BJ (cell line): ENCODE measurements around the gene CDK4. TPM values are rescaled to one million over a fixed set of nuclear protein-coding genes. Genes with fewer than 3 reads are reported as not detected.
A peak's percentile ranks its signal among the peaks of the same experiment; 100 is the strongest.

Experiments
- CTCF ChIA-PET: fragments of 350-600 bp; formaldehyde crosslinking; extraction: SDS; loops from one replicate; lab custom pipeline; 2021; ENCODE audit warnings: antibody characterized with exemption, inconsistent platforms; lab: Yijun Ruan, JAX
- POLR2A ChIA-PET: fragments of 300-600 bp; sonication (Branson Sonifier 250); formaldehyde crosslinking; extraction: SDS; loops from one replicate; lab custom pipeline; 2021; ENCODE audit warnings: antibody characterized with exemption; lab: Charles Lee
- DNase-seq: peaks from one replicate; pipeline ENCODE4 v3.0.0-alpha.2; 2011; ENCODE audit warnings: low read depth
- H3K27me3 ChIP-seq: 2 replicates; pipeline ENCODE4 v1.6.0; 2011; ENCODE audit warnings: low read length; ENCODE audit not compliant: control insufficient read depth, insufficient read depth
- H3K36me3 ChIP-seq: 2 replicates; pipeline ENCODE4 v1.5.1; 2011; ENCODE audit warnings: low read length; ENCODE audit not compliant: control insufficient read depth, insufficient read depth
- H3K4me3 ChIP-seq: 2 replicates; pipeline ENCODE4 v1.5.1; 2011; ENCODE audit warnings: low read depth, mild to moderate bottlenecking, control low read depth, low read length
- CTCF ChIP-seq: IDR thresholded peaks from 2 replicates; pipeline ENCODE4 v1.5.1; 2011; ENCODE audit warnings: low read depth, mild to moderate bottlenecking, control low read depth, inconsistent platforms, low read length, moderate library complexity; ENCODE audit not compliant: insufficient read depth
- polyA plus RNA-seq: library from polyadenylated mRNA; depleted of rRNA; stranded (reverse); fragments of >200 nt; gene quantifications from 2 replicates; pipeline ENCODE4 v1.2.3, GENCODE V29; 2011

CDK4 gene
- polyA plus RNA-seq, 1 experiment = 293 TPM

- Histone ChIP-seq H3K4me3 (no peak overlapping the region), H3K27me3 (peaks cover 6% of the 10 kb centered on the region), H3K36me3 (no peaks in the 10 kb centered on the region; the same call in 1 of the 2 replicates)
- CTCF ChIA-PET = interaction anchor here (1.0 to 1.8 kb wide), 3 partner anchors 14 to 32 kb away, joined by 3 to 5 read pairs (median 4); partner anchors contain the start of gene TSPAN31
- POLR2A ChIA-PET = no interaction called here
- no peak for DNase-seq
- TF ChIP-seq CTCF = no peak
These were observed 6.6 kb upstream of the CDK4 start for GRCh38 chr12:57758552-57759359.

- no peak for DNase-seq
- no peak for TF ChIP-seq CTCF
- POLR2A ChIA-PET = no interaction called here
- Histone ChIP-seq H3K36me3 (no peaks in the 10 kb centered on the region; the same call in 1 of the 2 replicates), H3K27me3 (peaks cover 6% of the 10 kb centered on the region), H3K4me3 (no peak overlapping the region)
- CTCF ChIA-PET = interaction anchor here (2.3 kb wide), 1 partner anchor 9 kb away, joined by 12 read pairs; the partner anchor contains the start of gene CYP27B1
These were observed 5.7 kb upstream of the CDK4 start for GRCh38 chr12:57757771-57758170.

- POLR2A ChIA-PET = no interaction called here
These were observed 4.6 kb upstream of the CDK4 start for GRCh38 chr12:57756406-57757341.

GRCh38 chr12:57755454-57756372, 3.6 kb upstream of the CDK4 start:
- Histone ChIP-seq H3K36me3 (no peaks in the 10 kb centered on the region; the same call in 1 of the 2 replicates), H3K27me3 (peaks cover 6% of the 10 kb centered on the region), H3K4me3 (peak overlapping the region; percentile 52)
- no peak for TF ChIP-seq CTCF
- POLR2A ChIA-PET = no interaction called here
- no peak for DNase-seq
- CTCF ChIA-PET = interaction anchor here (0.5 to 2.3 kb wide), 6 partner anchors 11 to 1899 kb away, joined by 3 to 12 read pairs (median 3); partner anchors contain the start of gene CYP27B1

More at GRCh38 chr12:57756406-57757341, 4.6 kb upstream of the CDK4 start:
- CTCF ChIA-PET = interaction anchor here (0.6 to 2.3 kb wide), 7 partner anchors 10 to 1900 kb away, joined by 3 to 12 read pairs (median 3); partner anchors contain the start of genes CYP27B1 and TSFM
- TF ChIP-seq CTCF = peak; percentile 54
- no peak for DNase-seq
- Histone ChIP-seq H3K4me3 (no peak overlapping the region), H3K36me3 (no peaks in the 10 kb centered on the region; the same call in 1 of the 2 replicates), H3K27me3 (peaks cover 6% of the 10 kb centered on the region)
